NT2/D1 (cell line): Measurements from ENCODE around the gene ATXN1.

ENCODE experiments used
- DNase-seq: peaks from one replicate; pipeline ENCODE4 v3.0.0-alpha.2; 2011; ENCODE audit warnings: low read depth, low spot score
- H3K27me3 ChIP-seq: 2 replicates; pipeline ENCODE4 v1.6.0; 2011; ENCODE audit warnings: mild to moderate bottlenecking; ENCODE audit not compliant: insufficient read length, insufficient read depth
- H3K36me3 ChIP-seq: 2 replicates; pipeline ENCODE4 v1.6.1; 2011; ENCODE audit warnings: mild to moderate bottlenecking, low read length, mixed read lengths; ENCODE audit not compliant: insufficient read depth, insufficient read length
- H3K4me1 ChIP-seq: 2 replicates; pipeline ENCODE4 v1.5.1; 2011; ENCODE audit not compliant: insufficient read depth, insufficient read length
- H3K4me3 ChIP-seq: 2 replicates; pipeline ENCODE4 v1.5.1; 2011; ENCODE audit warnings: low read depth; ENCODE audit not compliant: insufficient read length
- H3K9ac ChIP-seq: 2 replicates; pipeline ENCODE4 v1.6.0; 2011; ENCODE audit warnings: low read depth; ENCODE audit not compliant: insufficient read length
- H3K9me3 ChIP-seq: 2 replicates; pipeline ENCODE4 v1.5.1; 2011; ENCODE audit warnings: mild to moderate bottlenecking, low read length; ENCODE audit not compliant: insufficient read depth
- SUZ12 ChIP-seq: IDR thresholded peaks from 2 replicates; pipeline ENCODE4 v1.6.1; 2011; ENCODE audit not compliant: insufficient read length, insufficient read depth; ENCODE audit errors: extremely low read depth
- YY1 ChIP-seq: IDR thresholded peaks from 2 replicates; pipeline ENCODE4 v1.6.1; 2011; ENCODE audit not compliant: insufficient read length, insufficient read depth
- ZNF274 ChIP-seq: IDR thresholded peaks from 2 replicates; pipeline ENCODE4 v1.6.1; 2011; ENCODE audit warnings: mild to moderate bottlenecking, low read depth, low read length

Gene ATXN1

GRCh38 chr6:16327777-16328325 is 433.4 kb downstream of the ATXN1 start:
- no peak for DNase-seq
- Histone ChIP-seq H3K9ac (no peak overlapping the region), H3K4me1 (peaks cover 2% of the 10 kb centered on the region), H3K27me3 (no peaks in the 10 kb centered on the region), H3K36me3 (peaks cover 9% of the 10 kb centered on the region), H3K4me3 (no peak overlapping the region), H3K9me3 (peaks cover 11% of the 10 kb centered on the region; the same call in 1 of the 2 replicates)
- no peak for TF ChIP-seq SUZ12

GRCh38 chr6:16326971-16327776 is 434.1 kb downstream of the ATXN1 start:
- H3K4me3 ChIP-seq, result no peak overlapping the region
- no peaks in the 10 kb centered on the region for H3K27me3 ChIP-seq
- peaks cover 2% of the 10 kb centered on the region for H3K4me1 ChIP-seq
- TF ChIP-seq YY1, result no peak
- TF ChIP-seq SUZ12, result no peak
- no peak for DNase-seq
- H3K9me3 ChIP-seq, result peaks cover 11% of the 10 kb centered on the region; the same call in 1 of the 2 replicates
- H3K36me3 ChIP-seq, result peaks cover 9% of the 10 kb centered on the region
- no peak overlapping the region for H3K9ac ChIP-seq

- no peaks in the 10 kb centered on the region for H3K27me3 ChIP-seq
- H3K9ac ChIP-seq, result no peak overlapping the region
- no peak for DNase-seq
- H3K4me1 ChIP-seq, result peaks cover 2% of the 10 kb centered on the region
- peaks cover 11% of the 10 kb centered on the region; the same call in 1 of the 2 replicates for H3K9me3 ChIP-seq
- H3K36me3 ChIP-seq, result peaks cover 9% of the 10 kb centered on the region
- TF ChIP-seq YY1 (no peak), ZNF274 (no peak), SUZ12 (no peak)
- no peak overlapping the region for H3K4me3 ChIP-seq
Measured at GRCh38 chr6:16326531-16326930, 434.7 kb downstream of the ATXN1 start.

- H3K27me3 ChIP-seq, result no peaks in the 10 kb centered on the region
- H3K9me3 ChIP-seq, result peaks cover 11% of the 10 kb centered on the region; the same call in 1 of the 2 replicates
- peak; percentile 13 for DNase-seq
- H3K4me1 ChIP-seq, result peaks cover 5% of the 10 kb centered on the region
- no peak overlapping the region for H3K9ac ChIP-seq
- H3K36me3 ChIP-seq, result peaks cover 9% of the 10 kb centered on the region
- no peak overlapping the region for H3K4me3 ChIP-seq
- no peak for TF ChIP-seq ZNF274
- TF ChIP-seq SUZ12, result no peak
- TF ChIP-seq YY1, result no peak
Measured at GRCh38 chr6:16324606-16325225, 436.5 kb downstream of the ATXN1 start.

- Histone ChIP-seq H3K4me3 (no peak overlapping the region), H3K9ac (no peak overlapping the region), H3K36me3 (peaks cover 9% of the 10 kb centered on the region), H3K9me3 (peaks cover 11% of the 10 kb centered on the region; the same call in 1 of the 2 replicates), H3K27me3 (no peaks in the 10 kb centered on the region), H3K4me1 (peaks cover 5% of the 10 kb centered on the region)
- TF ChIP-seq ZNF274 (no peak), YY1 (no peak)
- DNase-seq, result no peak
Measured at GRCh38 chr6:16324184-16324583, 437.1 kb downstream of the ATXN1 start.

GRCh38 chr6:16322666-16323312 is 438.5 kb downstream of the ATXN1 start:
- no peak overlapping the region for H3K9ac ChIP-seq
- peaks cover 11% of the 10 kb centered on the region; the same call in 1 of the 2 replicates for H3K9me3 ChIP-seq
- H3K4me1 ChIP-seq, result peaks cover 5% of the 10 kb centered on the region
- TF ChIP-seq SUZ12, result no peak
- TF ChIP-seq YY1, result no peak
- no peak for TF ChIP-seq ZNF274
- H3K36me3 ChIP-seq, result peaks cover 9% of the 10 kb centered on the region
- no peak overlapping the region for H3K4me3 ChIP-seq
- no peaks in the 10 kb centered on the region for H3K27me3 ChIP-seq
- DNase-seq, result no peak

GRCh38 chr6:16321826-16322225 is 439.4 kb downstream of the ATXN1 start:
- Histone ChIP-seq H3K4me3 (no peak overlapping the region), H3K27me3 (no peaks in the 10 kb centered on the region), H3K4me1 (peaks cover 5% of the 10 kb centered on the region), H3K9ac (no peak overlapping the region), H3K9me3 (peaks cover 11% of the 10 kb centered on the region; the same call in 1 of the 2 replicates), H3K36me3 (peaks cover 7% of the 10 kb centered on the region)
- TF ChIP-seq SUZ12 (no peak), ZNF274 (no peak), YY1 (no peak)
- DNase-seq, result no peak
